OCI-M2 (cell line): ENCODE data around the gene ATF5.

Experiments used
- DNase-seq: peaks from one replicate; lab custom pipeline; 2025; ENCODE audit not compliant: unreplicated experiment; lab: John Stamatoyannopoulos, UW

Gene ATF5, protein sequence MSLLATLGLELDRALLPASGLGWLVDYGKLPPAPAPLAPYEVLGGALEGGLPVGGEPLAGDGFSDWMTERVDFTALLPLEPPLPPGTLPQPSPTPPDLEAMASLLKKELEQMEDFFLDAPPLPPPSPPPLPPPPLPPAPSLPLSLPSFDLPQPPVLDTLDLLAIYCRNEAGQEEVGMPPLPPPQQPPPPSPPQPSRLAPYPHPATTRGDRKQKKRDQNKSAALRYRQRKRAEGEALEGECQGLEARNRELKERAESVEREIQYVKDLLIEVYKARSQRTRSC

DNA sequence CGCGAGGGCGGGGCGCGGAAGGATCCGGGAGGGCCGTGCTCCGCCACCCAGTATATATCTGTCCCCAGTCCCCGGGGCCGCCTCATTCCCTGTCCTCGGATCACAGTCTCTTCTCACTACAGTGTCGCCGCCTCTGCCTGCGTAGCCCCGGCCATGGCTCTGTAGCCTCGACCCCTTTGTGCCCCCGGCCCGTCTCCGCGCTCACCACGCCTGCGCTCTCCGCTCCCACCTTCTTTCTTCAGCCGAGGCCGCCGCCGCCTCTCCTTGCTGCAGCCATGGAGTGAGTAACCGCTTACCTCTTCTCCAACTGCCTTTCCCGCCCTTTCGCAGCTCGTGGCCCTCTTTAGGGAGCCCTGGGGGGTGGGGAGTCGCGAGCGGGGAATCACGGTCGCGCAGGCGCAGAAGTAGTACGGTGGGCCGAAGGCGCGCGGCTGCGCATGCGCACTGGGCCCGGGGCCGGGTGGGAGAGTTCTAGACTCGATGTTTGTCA is at the start of gene ATF5, which contains the start of gene NUP62:
Gene ATF5 (plus strand): TSS at position 85 of the 490 bp plus-strand sequence. CDS start 1,646 bp downstream, outside the sequence.
Gene NUP62 (minus strand): TSS at position 384 of the 490 bp plus-strand sequence. CDS start 19,697 bp downstream, outside the sequence.
- DNase-seq: peak; percentile 92

DNA sequence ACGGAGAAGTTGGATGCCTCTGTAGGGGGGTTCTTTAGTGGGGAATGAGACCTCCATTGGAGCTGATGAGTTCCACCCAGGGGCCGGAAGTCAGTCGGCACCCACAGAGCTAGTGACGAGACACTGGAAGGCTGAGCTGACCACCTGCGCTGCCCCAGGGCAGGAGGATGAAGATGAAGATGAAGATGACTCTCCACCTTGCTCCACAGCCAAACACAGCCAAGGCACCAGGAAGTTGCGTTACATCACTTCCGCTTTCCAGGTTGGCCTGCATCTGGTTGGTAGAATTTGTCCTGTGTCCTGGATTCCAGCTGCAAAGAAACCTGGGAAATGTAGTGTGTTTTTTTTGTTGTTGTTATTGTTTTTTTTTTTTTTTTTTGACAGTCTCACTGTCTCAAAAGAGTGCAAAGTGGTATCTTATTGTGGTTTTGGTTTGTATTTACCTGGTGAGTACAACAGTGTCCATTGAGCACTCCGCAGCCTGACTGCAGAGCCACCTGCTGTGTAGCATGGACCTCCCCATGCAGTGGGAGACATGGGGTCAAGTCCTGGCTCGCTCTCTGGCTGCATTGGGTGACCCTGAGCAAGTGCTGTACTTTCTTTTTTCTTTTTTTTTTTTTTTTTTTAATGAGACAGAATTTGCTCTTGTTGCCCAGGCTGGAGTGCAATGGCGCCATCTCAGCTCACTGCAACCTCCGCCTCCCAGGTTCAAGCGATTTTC is 49.6 kb upstream of the ATF5 start:
- DNase-seq: no peak

DNA sequence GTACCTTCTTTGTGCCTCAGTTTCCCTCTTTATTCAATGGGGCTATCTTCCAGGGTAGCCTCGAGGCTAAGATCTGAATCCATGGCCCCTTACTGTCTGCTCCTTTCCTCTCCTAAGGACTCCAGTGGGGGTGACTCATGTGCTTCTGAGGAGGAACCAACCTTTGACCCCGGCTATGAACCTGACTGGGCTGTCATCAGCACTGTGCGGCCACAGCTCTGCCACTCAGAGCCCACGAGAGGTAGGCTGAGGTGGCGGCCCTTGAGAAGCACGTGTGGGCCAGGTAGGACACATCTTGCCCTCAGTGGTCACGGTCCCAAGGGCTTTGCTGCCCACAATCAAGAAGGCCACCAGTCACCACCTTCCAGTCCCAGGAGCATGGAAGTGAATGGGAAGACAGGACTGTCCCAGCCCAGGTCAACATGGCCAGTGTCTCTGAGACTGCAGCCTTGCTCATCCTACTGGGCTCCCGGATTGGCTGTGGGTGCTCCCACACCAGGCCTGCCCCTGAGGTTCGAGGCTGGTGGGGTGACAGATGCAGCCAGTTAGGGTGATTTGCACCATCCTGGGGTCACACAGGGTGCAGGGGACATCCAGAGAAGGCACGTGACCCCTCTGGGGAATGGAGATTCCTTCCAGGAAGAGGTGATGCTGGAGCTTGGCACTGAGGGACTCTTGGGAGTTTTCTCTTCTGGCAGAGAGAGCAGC is 48.7 kb upstream of the ATF5 start:
- no peak for DNase-seq

DNA sequence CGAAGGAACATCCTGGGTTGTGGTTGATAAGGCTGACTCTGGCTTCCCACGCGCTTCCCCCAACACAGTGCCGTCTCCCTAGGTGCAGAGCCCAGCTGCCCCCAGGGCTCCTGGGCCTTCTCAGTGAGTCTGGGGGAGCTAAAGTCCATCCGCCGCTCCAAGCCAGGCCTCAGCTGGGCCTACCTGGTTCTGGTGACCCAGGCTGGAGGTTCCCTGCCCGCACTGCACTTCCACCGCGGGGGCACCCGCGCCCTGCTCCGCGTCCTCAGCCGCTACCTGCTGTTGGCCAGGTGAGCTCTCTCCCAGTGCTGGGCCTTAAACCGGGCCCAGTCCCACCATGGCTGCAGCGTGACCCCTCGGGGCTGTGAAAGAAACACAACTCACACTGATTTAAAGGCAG is 47.8 kb upstream of the ATF5 start:
- no peak for DNase-seq

DNA sequence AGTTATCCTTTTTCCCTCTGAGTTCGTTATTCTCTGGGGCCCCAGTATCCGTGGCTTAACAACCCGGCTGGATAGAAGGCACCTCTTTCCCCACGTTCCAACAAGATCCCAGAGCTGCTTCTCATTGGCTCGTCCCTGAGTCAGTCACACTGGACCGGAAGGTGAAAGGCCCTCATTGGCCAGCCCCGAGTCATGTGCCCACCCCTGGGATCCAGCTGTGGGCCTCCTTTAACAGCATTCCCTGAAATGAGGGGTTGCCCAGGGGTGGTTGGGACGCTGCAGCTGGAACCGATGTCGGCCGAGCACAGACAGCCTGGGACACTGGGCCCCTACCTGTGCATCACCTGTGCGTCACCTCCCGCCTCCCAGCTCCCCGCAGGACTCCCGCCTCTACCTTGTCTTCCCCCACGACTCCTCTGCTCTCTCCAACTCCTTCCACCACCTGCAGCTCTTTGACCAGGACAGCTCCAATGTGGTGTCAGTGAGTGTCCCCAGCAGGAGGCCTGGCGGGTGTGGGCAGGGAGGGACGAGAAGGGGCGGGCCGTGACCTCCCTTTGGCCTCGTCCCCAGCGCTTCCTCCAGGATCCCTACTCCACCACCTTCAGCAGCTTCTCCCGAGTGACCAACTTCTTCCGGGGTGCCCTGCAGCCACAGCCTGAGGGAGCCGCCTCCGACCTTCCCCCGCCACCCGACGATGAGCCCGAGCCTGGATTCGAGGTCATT is 47.2 kb upstream of the ATF5 start:
- DNase-seq: no peak

DNA sequence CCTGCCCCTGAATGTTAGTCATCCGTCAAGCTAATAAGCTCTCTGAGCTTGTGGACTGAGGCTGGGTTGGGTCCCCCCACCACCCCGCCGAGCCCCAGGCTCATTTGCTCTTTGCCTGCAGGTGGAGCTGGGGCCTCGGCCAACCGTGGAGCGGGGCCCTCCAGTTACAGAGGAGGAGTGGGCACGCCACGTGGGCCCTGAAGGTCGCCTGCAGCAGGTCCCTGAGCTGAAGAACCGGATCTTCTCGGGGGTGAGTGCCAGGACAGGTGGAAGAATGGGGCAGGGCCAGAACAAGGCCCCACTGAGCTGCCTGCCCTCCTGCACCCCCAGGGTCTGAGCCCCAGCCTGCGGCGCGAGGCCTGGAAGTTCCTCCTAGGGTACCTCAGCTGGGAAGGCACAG is 46.4 kb upstream of the ATF5 start:
- DNase-seq: no peak

DNA sequence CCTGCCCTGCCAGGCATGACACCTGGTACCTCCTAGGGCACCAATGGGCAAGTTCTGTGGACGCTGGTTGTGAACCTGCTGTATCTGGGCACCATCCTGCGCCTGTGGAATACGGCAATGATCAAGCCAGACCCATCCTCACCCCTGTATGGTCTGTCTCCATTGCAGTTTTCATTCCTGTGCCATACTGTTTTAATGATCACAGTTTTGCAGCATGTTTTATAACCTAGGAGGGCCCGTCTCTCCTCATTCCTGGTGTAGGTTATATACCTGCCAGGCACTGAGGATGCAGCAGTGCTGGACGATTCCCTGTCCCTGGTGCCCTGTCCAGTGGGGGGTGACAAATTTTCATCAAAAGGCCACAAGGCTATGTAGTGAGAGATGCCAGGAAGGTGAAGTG is 45.9 kb upstream of the ATF5 start:
- DNase-seq: no peak

DNA sequence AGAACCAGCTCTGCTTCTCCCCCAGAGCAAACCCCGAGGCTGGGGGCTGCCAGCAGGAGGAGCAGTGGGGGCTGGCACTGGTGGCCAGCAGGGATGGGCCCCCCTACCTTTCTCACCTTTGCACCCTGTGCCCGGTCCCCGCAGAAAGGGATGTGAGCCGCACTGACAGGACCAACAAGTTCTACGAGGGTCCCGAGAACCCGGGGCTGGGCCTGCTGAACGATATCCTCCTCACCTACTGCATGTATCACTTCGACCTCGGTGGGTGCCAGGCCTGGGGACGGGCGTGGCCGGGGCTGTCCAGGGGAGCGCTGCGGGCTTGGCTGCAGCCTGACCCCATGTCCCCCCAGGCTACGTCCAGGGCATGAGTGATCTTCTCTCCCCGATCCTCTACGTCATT is 44.9 kb upstream of the ATF5 start:
- DNase-seq: no peak

DNA sequence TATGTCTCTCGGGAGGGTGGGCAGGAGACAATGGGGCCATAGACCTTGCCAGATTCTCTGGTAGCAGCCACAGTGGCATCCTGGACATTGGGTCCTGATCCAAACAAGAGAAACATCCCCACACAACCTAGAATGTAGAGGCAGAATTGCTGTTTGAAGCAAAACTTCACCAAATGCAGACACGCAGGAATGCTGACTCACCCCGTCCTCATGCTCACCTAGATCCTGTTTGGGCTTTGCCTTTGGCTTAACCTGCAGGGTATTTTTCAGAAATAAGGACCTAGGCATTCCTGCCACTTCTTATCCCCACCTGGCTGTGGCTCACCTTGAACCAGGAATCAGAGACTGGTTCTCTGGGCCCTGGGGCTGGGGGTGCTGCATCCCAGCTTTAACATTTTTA is 44.2 kb upstream of the ATF5 start:
- DNase-seq: no peak

DNA sequence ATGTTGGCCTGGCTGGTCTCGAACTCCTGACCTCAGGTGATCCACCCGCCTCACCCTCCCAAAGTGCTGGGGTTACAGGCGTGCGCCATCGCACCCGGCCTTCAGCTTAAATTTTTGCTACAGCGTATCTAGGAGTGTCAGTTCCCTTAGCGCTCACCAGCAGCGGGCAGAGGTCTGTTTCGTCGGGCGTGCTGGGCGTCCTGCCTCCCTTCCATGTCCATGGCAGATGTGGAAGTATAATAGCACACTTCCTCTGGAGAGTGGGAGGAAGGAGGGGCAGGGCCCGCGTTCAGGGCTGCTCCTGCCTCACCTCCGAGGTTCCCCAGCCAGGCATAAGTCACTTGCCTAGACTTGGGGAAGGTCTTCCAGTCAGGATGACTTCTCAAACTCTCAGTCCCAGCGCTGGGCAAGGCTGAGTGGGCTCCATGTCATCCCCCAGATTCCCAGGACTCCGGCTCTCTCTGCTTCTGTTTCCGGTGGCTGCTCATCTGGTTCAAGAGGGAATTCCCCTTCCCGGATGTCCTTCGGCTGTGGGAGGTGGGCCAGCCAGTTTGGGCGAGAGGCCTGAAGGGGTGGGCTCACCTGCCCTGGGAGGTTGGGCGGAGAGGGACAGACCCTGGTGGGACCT is 41.9 kb upstream of the ATF5 start:
- no peak for DNase-seq

DNA sequence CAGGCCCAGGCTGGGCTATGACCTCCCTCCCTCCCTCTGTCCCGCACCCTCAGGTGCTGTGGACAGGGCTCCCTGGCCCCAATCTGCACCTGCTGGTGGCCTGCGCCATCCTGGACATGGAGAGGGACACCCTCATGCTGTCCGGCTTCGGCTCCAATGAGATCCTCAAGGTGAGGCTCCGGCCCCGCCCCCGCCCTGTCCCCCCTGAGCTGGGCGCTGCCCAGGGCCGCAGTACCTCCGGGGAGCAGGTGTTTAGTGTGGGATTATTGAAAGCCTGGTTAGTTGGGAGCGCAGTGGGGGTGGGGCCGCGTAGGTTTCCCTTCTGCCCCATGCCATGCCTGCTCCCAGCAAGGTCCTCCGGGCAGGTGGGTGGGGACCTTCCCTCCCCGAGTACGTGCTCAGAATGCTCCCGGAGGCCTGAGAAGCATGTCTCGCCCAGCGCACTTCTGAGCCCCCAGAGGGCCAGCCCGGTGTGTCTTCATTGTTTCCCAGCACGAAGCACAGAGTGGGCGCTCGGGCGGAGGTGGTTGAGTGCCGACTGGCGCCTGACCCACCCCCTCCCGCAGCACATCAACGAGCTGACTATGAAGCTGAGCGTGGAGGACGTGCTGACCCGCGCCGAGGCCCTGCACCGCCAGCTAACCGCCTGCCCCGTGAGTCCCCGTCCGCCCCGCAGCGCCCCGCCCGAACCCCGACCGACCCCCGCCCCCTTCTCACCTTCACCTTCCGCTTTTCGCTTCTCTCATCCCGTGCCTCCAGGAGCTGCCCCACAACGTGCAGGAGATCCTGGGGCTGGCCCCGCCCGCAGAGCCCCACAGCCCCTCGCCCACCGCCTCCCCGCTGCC is 41.1 kb upstream of the ATF5 start:
- no peak for DNase-seq

DNA sequence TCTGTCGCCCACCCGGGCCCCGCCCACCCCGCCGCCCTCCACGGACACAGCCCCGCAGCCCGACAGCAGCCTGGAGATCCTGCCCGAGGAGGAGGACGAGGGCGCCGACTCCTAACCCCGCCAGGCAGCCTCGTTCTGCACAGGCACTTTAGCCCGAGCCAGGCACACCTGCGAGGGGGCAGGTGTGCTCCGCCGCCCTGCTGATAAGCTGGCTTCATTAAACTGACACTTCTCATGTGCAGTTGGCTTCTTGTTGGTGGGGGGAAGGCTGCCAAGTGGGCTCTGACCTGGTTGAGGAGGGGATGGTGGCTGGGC is 40.5 kb upstream of the ATF5 start:
- DNase-seq: no peak

DNA sequence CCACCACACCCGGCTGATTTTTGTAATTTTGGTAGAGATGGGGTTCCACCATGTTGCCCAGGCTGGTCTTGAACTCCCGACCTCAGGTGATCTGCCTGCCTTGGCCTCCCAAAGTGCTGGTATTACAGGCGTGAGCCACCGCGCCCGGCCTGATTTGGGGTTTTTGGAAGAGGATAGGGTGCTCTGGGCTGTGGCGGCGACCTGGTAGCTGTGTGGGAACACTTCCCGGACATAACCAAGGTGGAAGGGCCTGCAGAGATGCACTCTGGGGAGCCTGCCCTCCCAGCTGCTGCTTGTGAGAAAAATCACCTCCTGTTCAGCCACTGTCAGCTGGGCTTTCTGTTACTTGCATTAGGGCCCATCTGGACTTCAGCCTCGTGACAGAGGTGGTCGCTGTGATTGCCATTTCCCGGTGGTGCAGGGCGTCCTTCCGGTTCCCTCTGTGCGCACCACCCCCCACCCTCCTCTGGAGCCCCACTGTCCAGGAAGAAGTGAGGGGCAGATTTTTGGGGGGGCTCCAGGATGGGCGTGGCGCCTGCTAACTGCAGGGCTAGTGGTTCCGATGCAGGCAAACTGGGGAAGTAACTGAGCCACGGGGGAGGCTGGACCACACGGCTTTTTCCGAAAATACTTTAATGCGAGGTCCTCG is 39.8 kb upstream of the ATF5 start:
- DNase-seq: no peak

DNA sequence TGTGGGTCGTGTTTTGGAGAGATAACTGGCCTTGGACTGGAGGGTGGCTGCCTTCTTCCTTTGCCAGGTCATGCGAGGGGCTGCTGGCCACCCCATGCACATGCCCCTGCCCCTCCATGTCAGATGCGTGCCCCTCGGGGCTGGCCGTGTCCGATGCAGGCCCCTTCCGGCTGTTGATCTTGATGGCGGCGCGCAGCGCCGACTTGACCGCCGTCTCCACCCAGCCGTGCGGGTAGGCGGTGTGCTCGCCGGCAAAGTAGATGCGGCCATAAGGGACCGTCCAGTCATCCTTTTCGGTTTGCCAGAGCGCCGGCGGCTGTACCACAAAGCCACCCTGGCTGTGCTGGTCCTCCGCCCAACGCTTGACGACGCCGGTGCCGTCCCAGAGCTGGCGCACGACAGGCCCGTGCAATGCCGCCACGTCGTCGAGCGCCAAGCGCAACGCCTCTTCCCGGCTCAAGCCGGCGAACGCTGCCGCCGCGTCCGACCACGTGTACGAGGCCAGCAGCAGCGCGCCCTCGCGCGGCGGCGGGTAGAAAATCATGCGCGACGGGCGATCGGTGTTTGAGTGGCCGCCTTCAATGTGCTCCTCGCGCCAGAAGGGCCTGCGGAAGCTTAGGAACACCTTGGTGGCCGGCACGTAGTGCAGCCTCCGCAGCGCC is 39.2 kb upstream of the ATF5 start:
- DNase-seq: no peak

DNA sequence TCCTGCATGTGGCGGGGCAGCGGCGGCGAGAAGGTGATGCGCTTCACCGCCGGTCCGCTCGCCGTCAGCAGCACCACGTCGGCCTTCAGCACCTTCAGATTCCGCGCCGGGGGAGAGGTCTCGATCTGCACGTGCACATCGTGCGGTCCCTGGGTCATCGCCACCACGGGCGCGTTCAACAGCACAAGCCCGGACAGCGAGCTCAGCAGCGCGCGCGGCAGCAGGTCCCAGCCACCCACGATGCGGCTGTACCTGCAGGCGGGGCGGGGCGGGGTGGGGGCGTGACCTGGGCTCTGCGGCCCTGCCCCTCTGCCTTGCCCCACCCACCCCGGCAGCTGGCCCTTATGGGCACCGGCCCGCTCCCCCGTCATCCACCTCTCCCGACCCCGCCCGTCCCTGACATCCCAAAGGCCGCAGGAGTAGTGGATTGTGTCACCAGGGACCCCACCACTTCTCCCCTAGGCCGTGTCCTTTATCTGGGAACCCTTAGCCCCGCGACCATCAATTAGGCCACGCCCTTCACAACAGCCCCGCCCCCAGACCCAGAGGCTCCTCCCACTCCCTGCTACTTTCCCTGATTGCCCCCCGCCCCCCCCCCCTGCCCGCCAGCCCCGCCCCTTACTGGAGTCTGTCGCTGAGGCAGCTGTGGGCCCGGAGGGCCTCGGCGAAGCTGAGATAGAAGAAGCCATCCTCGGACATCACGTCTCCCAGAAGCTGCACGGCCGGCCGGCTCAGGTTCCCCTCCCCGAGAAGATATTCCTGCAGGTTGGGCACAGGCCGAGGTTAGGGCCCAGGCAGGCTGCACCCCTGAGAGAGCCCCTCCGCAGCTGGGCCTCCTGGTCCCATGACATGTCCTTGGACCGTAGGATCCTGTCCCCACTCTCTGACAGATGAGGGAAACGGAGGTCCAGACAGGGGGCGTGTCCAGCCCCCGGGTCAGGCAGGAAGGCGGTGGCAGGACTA is 38.4 kb upstream of the ATF5 start:
- DNase-seq: no peak

DNA sequence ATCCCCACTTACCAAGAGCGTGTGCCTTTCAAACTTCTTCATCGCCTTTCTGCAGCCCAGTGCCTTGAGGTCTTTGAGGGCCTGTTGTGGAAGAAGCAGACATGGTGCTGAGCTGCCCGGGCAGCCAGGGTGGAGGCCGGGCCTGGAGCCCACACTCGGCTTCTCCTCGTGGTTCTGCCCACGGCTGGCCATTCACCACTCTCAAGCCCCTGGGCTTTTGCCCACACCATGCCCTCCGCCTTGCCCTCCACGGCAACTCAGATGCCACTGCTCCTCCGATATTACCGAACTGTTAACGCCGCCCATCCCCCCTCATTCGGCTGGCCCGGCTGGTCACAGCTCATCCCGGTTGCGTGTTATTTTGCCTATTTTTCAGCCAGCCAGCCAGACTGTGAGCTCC is 37.6 kb upstream of the ATF5 start:
- no peak for DNase-seq

DNA sequence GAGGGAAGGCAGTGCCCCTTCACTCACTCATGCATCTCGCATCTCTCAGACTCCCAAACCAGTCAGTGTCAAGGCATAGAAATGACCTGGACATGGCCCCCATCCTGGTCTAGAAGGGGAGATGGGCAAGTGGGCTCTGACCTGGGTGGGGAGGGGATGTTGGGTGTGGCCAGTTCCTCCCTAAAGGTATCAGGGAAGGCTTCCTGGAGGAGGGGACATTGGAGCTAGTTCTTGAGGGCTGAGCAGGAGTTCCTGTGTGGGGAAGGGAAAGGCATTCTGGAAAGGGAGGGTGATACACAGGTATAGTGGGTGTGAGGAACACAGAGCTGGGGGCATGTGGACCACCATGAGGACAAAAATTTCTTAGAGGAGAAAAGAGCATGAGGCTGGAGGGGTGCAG is 36.3 kb upstream of the ATF5 start:
- no peak for DNase-seq
